ENCODE data around the gene PTPN13.

DNA sequence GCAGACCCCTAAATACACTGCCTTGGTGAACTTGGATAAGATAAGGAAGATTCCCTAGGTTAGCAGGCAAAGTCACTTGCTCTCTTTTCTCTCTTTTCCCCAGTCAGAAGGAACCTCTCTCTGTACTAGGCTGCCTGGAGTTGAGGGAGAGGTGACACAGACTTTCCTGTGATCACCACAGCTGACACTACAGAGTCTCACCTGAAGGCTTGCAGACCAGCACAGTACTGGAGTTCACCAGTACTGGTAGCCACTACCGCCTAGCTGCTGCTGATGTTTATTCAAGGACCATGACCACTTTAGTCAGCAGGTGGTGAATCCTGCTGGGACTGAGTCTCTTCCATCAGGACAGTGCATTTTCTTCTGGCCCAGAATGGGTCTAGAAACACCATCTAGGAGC is 63.3 kb downstream of the PTPN13 start:
- TF ChIP-seq CTCF (conservative IDR thresholded peaks at IDR 0.05; ENCODE audit: low read depth, low read length) (no peak), EZH2 (IDR thresholded peaks at IDR 0.05; ENCODE audit: low read length, unreplicated experiment) (no peak)
